HepG2 (cell line): ENCODE results near the gene STRBP. TPM values are rescaled to one million over a fixed set of nuclear protein-coding genes. Genes with fewer than 3 reads are reported as not detected.

Source experiments
- ATAC-seq: fragments of 200-7000 bp; cut with Tn5 transposase; 3 replicates; pipeline ENCODE4 v1.9.1; 2020; ENCODE audit warnings: mild to moderate bottlenecking, moderate library complexity
- BruUV-seq: library from RNA; stranded (reverse); fragments of 400-500 nt; replicated peaks from 2 replicates; lab custom pipeline; 2021; lab: Mats Ljungman, UMichigan
- CTCF ChIA-PET: fragments of 300-600 bp; formaldehyde crosslinking; extraction: SDS; loops from one replicate; lab custom pipeline; 2021; ENCODE audit warnings: low total read pairs, inconsistent platforms, low intra/inter-chr PET ratio; lab: Yijun Ruan, JAX
- POLR2A ChIA-PET: fragments of 350-600 bp; sonication (Branson Sonifier 250); formaldehyde crosslinking; loops from one replicate; lab custom pipeline; 2020; ENCODE audit warnings: antibody characterized with exemption, inconsistent platforms; lab: Yijun Ruan, JAX
- DNase-seq: peaks from one replicate; pipeline ENCODE4 v3.0.0-alpha.2; 2015; ENCODE audit warnings: low spot score
- FAIRE-seq: peaks from 3 replicates; lab custom pipeline; 2011; peaks lifted over from hg19 to GRCh38; lab: Jason Lieb, UNC
- H2AFZ ChIP-seq: one replicate; pipeline ENCODE4 v1.6.1; 2011; ENCODE audit warnings: low read length, inconsistent platforms
- H3K27ac ChIP-seq: fragments of 300-600 bp; 3 replicates; pipeline ENCODE4 v1.8.0; 2011; ENCODE audit warnings: mixed run types, mild to moderate bottlenecking, mixed read lengths, low read length, inconsistent platforms; ENCODE audit not compliant: insufficient read depth; ENCODE audit errors: extremely low read length
- H3K27me3 ChIP-seq, 2 experiments: fragments of 200-600 bp in 1 of 2; 2 replicates in 1 of 2; 3 replicates in 1 of 2; pipeline versions ENCODE4 v1.6.0 to v1.8.0; 2011; ENCODE audit warnings: low read length in 2 of 2, mild to moderate bottlenecking in 2 of 2, moderate library complexity in 2 of 2, inconsistent platforms in 1 of 2; ENCODE audit not compliant: insufficient read depth in 2 of 2, control insufficient read depth in 1 of 2
- H3K36me3 ChIP-seq, 2 experiments: fragments of 200-600 bp in 1 of 2; replicated peaks in 1 of 2; 2 replicates in 1 of 2; 3 replicates in 1 of 2; pipeline versions ENCODE4 v1.5.1 to v1.8.0; 2011; ENCODE audit warnings: low read length in 2 of 2, inconsistent platforms in 1 of 2; ENCODE audit not compliant: insufficient read depth in 2 of 2, control insufficient read depth in 1 of 2
- H3K4me1 ChIP-seq: 2 replicates; pipeline ENCODE4 v1.5.1; 2012; ENCODE audit warnings: low read length, inconsistent platforms; ENCODE audit not compliant: insufficient read depth
- H3K4me2 ChIP-seq: 2 replicates; pipeline ENCODE4 v1.6.0; 2011; ENCODE audit warnings: low read depth, low read length, inconsistent platforms
- H3K4me3 ChIP-seq, 3 experiments: fragments of 200-600 bp in 1 of 3; sonication (generic), shearing (Covaris generic) in 1 of 3; replicated peaks in 1 of 3; 2 replicates each; pipeline ENCODE4 v1.5.1; 2011 to 2016; ENCODE audit warnings: low read length in 3 of 3, inconsistent platforms in 2 of 3, low read depth in 2 of 3, mild to moderate bottlenecking in 2 of 3, control low read depth in 1 of 3, mixed read lengths in 1 of 3; ENCODE audit not compliant: insufficient read depth in 1 of 3
- H3K79me2 ChIP-seq: one replicate; pipeline ENCODE4 v1.6.1; 2011; ENCODE audit warnings: low read length, inconsistent platforms; ENCODE audit not compliant: insufficient read depth
- H3K9ac ChIP-seq: 2 replicates; pipeline ENCODE4 v1.6.0; 2011; ENCODE audit warnings: mild to moderate bottlenecking, low read depth, low read length, inconsistent platforms; ENCODE audit not compliant: insufficient read depth
- H3K9me3 ChIP-seq: 2 replicates; pipeline ENCODE4 v1.5.1; 2012; ENCODE audit warnings: mild to moderate bottlenecking, low read length
- H4K20me1 ChIP-seq: 2 replicates; pipeline ENCODE4 v1.6.0; 2011; ENCODE audit warnings: inconsistent platforms, mild to moderate bottlenecking, low read length, moderate library complexity; ENCODE audit not compliant: insufficient read depth
- HMGXB3 ChIP-seq: sonication (generic); formaldehyde crosslinking; IDR thresholded peaks from 2 replicates; pipeline ENCODE4 v1.4.0; 2020; ENCODE audit warnings: missing genetic modification reagents, borderline replicate concordance
- KMT2A ChIP-seq: sonication (generic); formaldehyde crosslinking; IDR thresholded peaks from 2 replicates; pipeline ENCODE4 v1.4.0; 2020; ENCODE audit warnings: missing genetic modification reagents
- MXD3 ChIP-seq: IDR thresholded peaks from 2 replicates; pipeline ENCODE4 v1.6.1; 2016; ENCODE audit warnings: mild to moderate bottlenecking, missing biosample characterization, missing genetic modification reagents
- SIN3B ChIP-seq: fragments of 150-350 bp; IDR thresholded peaks from 2 replicates; pipeline ENCODE4 v1.6.1; 2014; ENCODE audit warnings: low read length
- SRF ChIP-seq: IDR thresholded peaks from 2 replicates; pipeline ENCODE4 v1.6.1; 2011; ENCODE audit warnings: mild to moderate bottlenecking, low read depth, low read length, moderate library complexity
- ZMYM3 ChIP-seq: sonication (generic); formaldehyde crosslinking; IDR thresholded peaks from 2 replicates; pipeline ENCODE4 v1.5.1; 2020; ENCODE audit warnings: mild to moderate bottlenecking, missing genetic modification reagents
- ZNF383 ChIP-seq: sonication (generic); formaldehyde crosslinking; IDR thresholded peaks from 2 replicates; pipeline ENCODE4 v1.4.0; 2020; ENCODE audit warnings: missing genetic modification reagents, mild to moderate bottlenecking, borderline replicate concordance
- ZNF431 ChIP-seq: sonication (generic); formaldehyde crosslinking; IDR thresholded peaks from 2 replicates; pipeline ENCODE4 v1.9.0; 2022; ENCODE audit warnings: missing genetic modification reagents, low read depth, mild to moderate bottlenecking, borderline replicate concordance
- ZNF460 ChIP-seq: sonication (generic); formaldehyde crosslinking; IDR thresholded peaks from 2 replicates; pipeline ENCODE4 v1.5.1; 2020; ENCODE audit warnings: missing genetic modification reagents, mild to moderate bottlenecking, borderline replicate concordance
- ZNF552 ChIP-seq: sonication (generic); formaldehyde crosslinking; IDR thresholded peaks from 2 replicates; pipeline ENCODE4 v1.9.0; 2022; ENCODE audit warnings: missing genetic modification reagents, mild to moderate bottlenecking, borderline replicate concordance
- ZNF646 ChIP-seq: sonication (generic); formaldehyde crosslinking; IDR thresholded peaks from 2 replicates; pipeline ENCODE4 v1.9.0; 2021; ENCODE audit warnings: mild to moderate bottlenecking, missing genetic modification reagents
- ZNF720 ChIP-seq: sonication (generic); formaldehyde crosslinking; IDR thresholded peaks from 2 replicates; pipeline ENCODE4 v1.4.0; 2020; ENCODE audit warnings: missing genetic modification reagents
- WGBS: methylation state at CpG from one replicate; pipeline ENCODE4 v1.1.6; 2017; ENCODE audit warnings: low lambda C conversion rate; 5-methylcytosine and 5-hydroxymethylcytosine counted together
- in situ Hi-C: cut with HindIII; loops from 2 replicates; pipeline ENCODE4 v1.10.0; 2017; ENCODE audit warnings: low pct_unique_long_range_greater_than_20kb; ENCODE audit not compliant: extremely low pct_ligation_motif_present
- intact Hi-C: fragments of 100-400 bp; cut with micrococcal nuclease; formaldehyde crosslinking; loops from one replicate; pipeline ENCODE4 v1.10.0; 2022; ENCODE audit not compliant: unreplicated experiment
- polyA plus RNA-seq, 8 experiments: library from polyadenylated mRNA; depleted of rRNA in 3 of 8; stranded (reverse) in 7 of 8; unstranded in 1 of 8; fragments of >200 nt; fragmentation: Illumina TruSeq in 4 of 8; extraction: Trizol in 4 of 8; gene quantifications; 2 replicates each; pipeline versions ENCODE4 v1.2.1 to v1.2.3, GENCODE V29; 2011 to 2016; ENCODE audit warnings: low read depth in 4 of 8, missing spikeins in 1 of 8, mixed read lengths in 1 of 8; ENCODE audit not compliant: insufficient read depth in 1 of 8
- total RNA-seq, 5 experiments: library from RNA; depleted of rRNA; stranded (reverse); fragments of >200 nt; fragmentation: Illumina TruSeq; extraction: Trizol; gene quantifications; 2 replicates each; pipeline ENCODE4 v1.2.3, GENCODE V29; 2016; ENCODE audit warnings: low read depth in 1 of 5

The STRBP gene
- total and polyA plus RNA-seq, 2 of the 13 experiments (the other 11 are each of a cell fraction or from before 2014, with no cell fraction given) = 14.5 to 38.5 TPM

GRCh38 chr9:123191680-123192079 is 76.7 kb downstream of the STRBP start (continued):
- no peak for TF ChIP-seq ZNF646 (CRISPR knock-in tag)
- TF ChIP-seq ZNF383 (CRISPR knock-in tag) = no peak
- no peak for TF ChIP-seq SIN3B
- TF ChIP-seq ZNF720 (CRISPR knock-in tag) = no peak
- TF ChIP-seq ZNF552 (CRISPR knock-in tag) = no peak

DNA sequence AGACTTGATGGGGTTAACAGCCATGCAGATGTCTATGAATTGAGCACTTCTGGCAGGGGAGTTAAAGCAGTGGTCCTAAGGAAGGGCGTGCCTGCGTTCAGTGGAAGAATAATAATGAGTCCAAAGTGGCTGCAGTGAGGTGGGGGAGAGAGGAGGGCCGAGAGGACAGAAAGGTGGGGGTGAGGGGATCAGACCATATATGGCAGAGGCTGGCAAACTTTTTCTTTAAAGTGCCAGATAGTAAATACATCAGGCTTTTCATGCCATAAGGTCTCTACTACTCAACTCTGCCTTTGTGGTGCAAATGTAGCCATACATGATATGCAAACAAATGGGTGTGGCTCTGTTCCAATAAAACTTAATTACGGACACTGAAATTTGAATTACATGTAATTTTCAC is 77.1 kb downstream of the STRBP start:
- H4K20me1 ChIP-seq = no peaks in the 10 kb centered on the region; the same call in 1 of the 2 replicates
- no peak overlapping the region for H3K9ac ChIP-seq
- H3K9me3 ChIP-seq = no peaks in the 10 kb centered on the region
- DNase-seq (no peak), ATAC-seq (no peak), FAIRE-seq (no peak)
- no peak overlapping the region for H2AFZ ChIP-seq
- no peak overlapping the region for H3K4me3 ChIP-seq
- BruUV-seq = no TSS peak
- no peak overlapping the region for H3K27ac ChIP-seq
- H3K4me2 ChIP-seq = no peak overlapping the region
- H3K27me3 ChIP-seq = no peaks in the 10 kb centered on the region
- ChIA-PET CTCF (no interaction called here), POLR2A (no interaction called here)
- H3K79me2 ChIP-seq = no peaks in the 10 kb centered on the region
- in situ Hi-C loops (no loop called here), intact Hi-C loops (no loop called here)
- H3K4me1 ChIP-seq = no peaks in the 10 kb centered on the region
- H3K36me3 ChIP-seq = no peaks in the 10 kb centered on the region
- WGBS = 90% methylated on average over 4 of the region's 4 CpGs
- no peak for TF ChIP-seq HMGXB3 (CRISPR knock-in tag)
- no peak for TF ChIP-seq ZMYM3 (CRISPR knock-in tag)
- TF ChIP-seq ZNF460 (CRISPR knock-in tag) = no peak
- TF ChIP-seq ZNF431 = no peak
- no peak for TF ChIP-seq MXD3 (CRISPR knock-in tag)
- TF ChIP-seq KMT2A = no peak
- 0 out of 2 replicates have a peak, but pooled peaks have one; percentile 32 for TF ChIP-seq SRF
